HG02840 (cell line): ENCODE measurements around the gene TEX14.
"Not testable (repeated sequence)": the region's sequence is repeated elsewhere in the genome, so short reads cannot be mapped to it uniquely, and the experiment has no call there.

Source experiments
- ATAC-seq: cut with Tn5 transposase; IDR thresholded peaks from one replicate; pipeline ENCODE4 v1.9.1; 2021; ENCODE audit warnings: mild to moderate bottlenecking, moderate library complexity, moderate number of reproducible peaks; ENCODE audit not compliant: unreplicated experiment, low FRiP score

Gene TEX14

GRCh38 chr17:58606934-58607333 lies 84.9 kb downstream of the TEX14 start:
- ATAC-seq, result no peak

GRCh38 chr17:58605986-58606385 lies 85.9 kb downstream of the TEX14 start:
- ATAC-seq, result no peak

- no peak for ATAC-seq
Measured at GRCh38 chr17:58605470-58605869, 86.4 kb downstream of the TEX14 start.

GRCh38 chr17:58601976-58602375 lies 89.9 kb downstream of the TEX14 start:
- ATAC-seq, result no peak

- no peak for ATAC-seq
Measured at GRCh38 chr17:58597371-58597770, 94.5 kb downstream of the TEX14 start.

GRCh38 chr17:58595194-58595792 lies 96.6 kb downstream of the TEX14 start:
- ATAC-seq, result no peak

- ATAC-seq, result no peak
Measured at GRCh38 chr17:58593123-58593522, 98.7 kb downstream of the TEX14 start.

GRCh38 chr17:58591455-58591854 lies 100.4 kb downstream of the TEX14 start:
- ATAC-seq, result no peak

- no peak for ATAC-seq
Measured at GRCh38 chr17:58590377-58590776, 101.5 kb downstream of the TEX14 start.

GRCh38 chr17:58587713-58588117 lies 104.1 kb downstream of the TEX14 start:
- ATAC-seq, result no peak

- ATAC-seq, result no peak
Measured at GRCh38 chr17:58586009-58586644, 105.7 kb downstream of the TEX14 start.

GRCh38 chr17:58585554-58585953 lies 106.3 kb downstream of the TEX14 start:
- ATAC-seq, result no peak

- ATAC-seq, result no peak
Measured at GRCh38 chr17:58583486-58583885, 108.4 kb downstream of the TEX14 start.

- ATAC-seq, result not testable (repeated sequence)
Measured at GRCh38 chr17:58582718-58583117, 109.1 kb downstream of the TEX14 start.

GRCh38 chr17:58580671-58581070 lies 111.2 kb downstream of the TEX14 start:
- no peak for ATAC-seq

GRCh38 chr17:58577696-58578095 lies 114.1 kb downstream of the TEX14 start:
- ATAC-seq, result no peak

- no peak for ATAC-seq
Measured at GRCh38 chr17:58576679-58577367, 115.0 kb downstream of the TEX14 start.

- no peak for ATAC-seq
Measured at GRCh38 chr17:58575511-58575910, 116.3 kb downstream of the TEX14 start.

- ATAC-seq, result no peak
Measured at GRCh38 chr17:58574025-58574424, 117.8 kb downstream of the TEX14 start.

GRCh38 chr17:58572846-58573245 lies 119.0 kb downstream of the TEX14 start:
- ATAC-seq, result no peak

GRCh38 chr17:58570758-58571157 lies 121.1 kb downstream of the TEX14 start:
- no peak for ATAC-seq

- ATAC-seq, result no peak
Measured at GRCh38 chr17:58569196-58569595, 122.6 kb downstream of the TEX14 start.
